HG03558 (cell line): ENCODE measurements around the gene KSR1.

Experiments used
- ATAC-seq: cut with Tn5 transposase; IDR thresholded peaks from one replicate; pipeline ENCODE4 v1.9.1; 2021; ENCODE audit warnings: moderate number of reproducible peaks; ENCODE audit not compliant: unreplicated experiment; ENCODE audit errors: extremely low read depth

Gene KSR1

DNA sequence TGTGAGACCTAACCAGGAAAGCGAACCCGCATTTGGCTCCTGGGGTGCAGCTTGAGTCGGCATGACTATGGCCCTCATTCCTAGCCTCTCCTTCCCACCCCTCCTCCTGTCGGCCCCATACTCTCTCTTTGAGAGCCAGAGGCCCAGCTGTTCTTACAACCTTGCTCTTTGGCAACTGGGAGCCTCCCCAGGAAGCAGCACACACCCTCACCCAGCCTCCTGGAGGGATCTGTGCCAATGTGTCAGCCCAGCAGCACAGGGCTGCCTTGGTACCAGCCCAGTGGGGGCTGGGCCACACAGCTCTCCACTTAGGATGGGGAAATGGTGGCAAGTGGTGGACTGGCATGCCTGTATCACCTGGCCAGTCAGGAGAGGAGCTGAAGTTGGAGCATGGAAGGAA, 104.4 kb downstream of the KSR1 start:
- no peak for ATAC-seq

- no peak for ATAC-seq
Observed at GRCh38 chr17:27562777-27563455, 106.7 kb downstream of the KSR1 start.

GRCh38 chr17:27563532-27563931, 107.3 kb downstream of the KSR1 start:
- no peak for ATAC-seq

DNA sequence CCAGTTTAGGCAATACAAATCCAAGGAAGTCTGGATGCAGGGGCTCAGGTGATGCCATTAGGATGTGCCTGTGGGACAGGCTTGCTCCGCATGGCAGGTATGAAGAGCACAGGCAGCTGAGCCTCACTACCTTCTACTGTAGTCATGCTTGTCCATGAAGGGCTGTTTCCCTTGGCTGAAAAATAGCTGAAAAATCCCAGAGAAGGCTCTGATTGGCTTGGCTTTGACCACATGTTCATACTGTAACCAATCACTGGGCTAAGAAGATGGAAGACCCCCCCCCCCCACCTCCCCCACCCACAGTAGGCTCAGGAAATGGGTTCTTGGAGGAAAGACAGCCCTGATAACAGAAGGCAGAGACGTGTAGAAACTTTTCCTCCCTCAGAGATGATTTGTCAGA, 108.2 kb downstream of the KSR1 start:
- no peak for ATAC-seq

GRCh38 chr17:27565874-27566670, 109.8 kb downstream of the KSR1 start:
- no peak for ATAC-seq

GRCh38 chr17:27566671-27567562, 110.7 kb downstream of the KSR1 start:
- ATAC-seq = no peak

GRCh38 chr17:27567563-27567859, 111.3 kb downstream of the KSR1 start:
- no peak for ATAC-seq

DNA sequence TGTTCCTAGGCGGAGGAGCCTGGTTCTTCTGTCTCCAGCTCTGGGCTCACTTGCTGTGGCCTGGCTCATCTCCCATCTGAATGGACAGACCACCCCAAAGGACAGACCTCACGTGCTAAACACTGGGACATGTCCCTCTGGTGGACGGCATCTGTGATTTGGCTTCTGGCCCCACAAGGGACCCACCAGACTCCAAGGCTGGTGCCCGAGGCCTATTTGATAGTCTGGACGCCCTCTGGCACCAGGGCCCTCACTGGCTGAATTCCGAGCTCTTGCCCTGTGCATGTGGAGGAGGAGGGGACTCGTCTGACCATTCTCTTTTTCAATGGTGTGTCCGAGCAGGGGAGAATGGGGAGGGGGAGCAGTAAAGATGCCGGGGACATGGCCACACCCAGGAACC, 112.0 kb downstream of the KSR1 start:
- ATAC-seq = no peak

- no peak for ATAC-seq
Observed at GRCh38 chr17:27568811-27569210, 112.6 kb downstream of the KSR1 start.

DNA sequence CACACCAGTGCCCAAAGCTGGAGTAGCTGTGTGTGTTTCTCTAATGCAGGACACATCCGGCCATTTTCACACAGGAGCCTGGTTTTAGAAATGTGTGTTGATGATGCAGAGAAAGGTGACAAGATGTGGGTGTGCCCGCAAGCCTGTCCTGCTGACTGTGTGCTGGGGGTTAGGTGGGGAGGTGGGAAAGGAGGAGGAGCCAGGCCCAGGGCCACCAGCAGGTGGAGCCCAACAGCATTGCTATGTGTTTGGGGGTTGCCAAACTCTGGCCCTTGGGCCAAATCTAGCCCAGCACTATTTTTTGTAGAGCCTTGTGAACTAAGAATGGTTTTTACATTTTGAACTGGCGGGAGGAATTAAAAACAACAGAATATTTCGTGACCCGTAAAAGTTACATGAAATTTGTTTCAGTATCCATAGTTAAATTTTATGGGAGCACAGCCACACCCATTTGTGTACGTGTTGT, 113.0 kb downstream of the KSR1 start:
- ATAC-seq = no peak

- no peak for ATAC-seq
Observed at GRCh38 chr17:27569884-27570577, 113.8 kb downstream of the KSR1 start.

GRCh38 chr17:27570578-27570914, 114.3 kb downstream of the KSR1 start:
- no peak for ATAC-seq

DNA sequence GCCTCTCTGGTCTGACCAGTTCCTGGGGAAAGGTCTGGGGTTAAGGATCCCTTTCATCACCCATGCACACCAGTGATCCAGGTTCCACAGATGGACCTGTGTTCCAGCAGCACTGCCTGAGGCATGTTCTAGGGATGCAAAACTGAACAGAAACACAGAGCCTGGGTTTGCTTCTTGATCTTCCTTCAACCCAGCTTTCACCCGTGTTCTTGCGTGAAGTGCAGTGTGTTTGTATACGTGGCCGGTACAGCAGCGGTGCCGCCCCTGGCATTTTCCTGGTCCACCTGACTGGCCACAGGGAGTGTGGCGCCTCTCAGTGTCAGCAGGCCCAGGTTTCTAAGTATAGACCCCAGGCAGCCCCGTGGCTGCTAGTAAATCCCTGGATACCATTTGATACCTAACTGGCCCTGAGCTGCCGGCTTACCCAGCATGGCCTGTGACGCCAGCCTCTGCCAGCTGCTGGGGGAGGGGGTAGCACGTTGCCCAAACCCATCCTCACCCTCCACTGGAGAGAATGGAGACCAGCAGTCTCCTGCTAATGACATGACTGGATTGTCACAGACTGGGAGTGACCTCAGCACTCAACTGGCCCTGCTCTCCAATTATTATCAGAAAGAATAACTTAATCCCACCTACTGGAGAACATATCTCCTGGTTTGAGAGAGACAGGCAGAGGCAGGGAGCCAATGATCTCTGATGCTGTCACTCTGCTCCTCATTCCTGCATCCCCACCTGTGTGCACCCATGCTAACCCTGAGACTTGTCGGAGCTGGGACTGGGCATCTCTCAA, 115.5 kb downstream of the KSR1 start:
- ATAC-seq = no peak

DNA sequence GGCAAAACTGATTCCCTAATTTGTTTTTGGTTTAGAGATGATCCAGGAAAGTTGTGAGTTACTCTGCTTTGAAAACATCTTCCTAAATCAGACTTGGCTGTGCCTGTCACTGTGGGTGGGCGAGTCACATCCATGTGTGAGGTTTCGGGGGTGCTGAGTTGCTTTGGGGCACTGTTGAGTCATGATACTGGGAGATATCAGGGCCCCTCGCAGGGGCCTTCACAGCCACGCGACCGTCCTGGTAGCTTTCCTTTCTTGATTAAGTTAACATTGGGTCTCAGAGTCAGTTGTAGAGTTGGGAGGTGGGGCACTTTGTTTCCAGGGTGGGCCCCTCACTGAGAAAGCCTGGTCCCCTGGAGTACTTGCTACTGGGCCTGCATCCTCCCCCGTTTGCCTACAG, 116.4 kb downstream of the KSR1 start:
- ATAC-seq = no peak

DNA sequence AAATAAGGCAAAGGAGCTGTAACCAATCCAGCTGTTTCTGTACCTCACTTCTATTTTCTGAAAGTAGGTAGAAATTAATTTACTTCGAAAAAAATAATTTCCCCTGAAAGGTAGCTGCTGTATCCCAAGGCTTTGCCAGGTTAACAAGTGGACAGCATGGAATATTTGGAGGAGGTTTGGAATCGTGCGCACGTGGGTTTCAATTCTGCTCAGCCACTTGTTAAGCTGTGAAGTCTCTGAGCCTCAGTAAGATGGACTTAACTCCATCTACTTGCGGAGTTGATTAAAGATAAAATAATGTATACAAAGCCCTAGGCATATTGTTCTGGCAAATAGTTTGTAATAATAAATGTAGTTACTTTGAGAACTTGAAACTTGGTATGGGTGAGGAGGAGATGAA, 117.3 kb downstream of the KSR1 start:
- ATAC-seq = no peak

GRCh38 chr17:27573971-27574525, 117.8 kb downstream of the KSR1 start:
- ATAC-seq = no peak

DNA sequence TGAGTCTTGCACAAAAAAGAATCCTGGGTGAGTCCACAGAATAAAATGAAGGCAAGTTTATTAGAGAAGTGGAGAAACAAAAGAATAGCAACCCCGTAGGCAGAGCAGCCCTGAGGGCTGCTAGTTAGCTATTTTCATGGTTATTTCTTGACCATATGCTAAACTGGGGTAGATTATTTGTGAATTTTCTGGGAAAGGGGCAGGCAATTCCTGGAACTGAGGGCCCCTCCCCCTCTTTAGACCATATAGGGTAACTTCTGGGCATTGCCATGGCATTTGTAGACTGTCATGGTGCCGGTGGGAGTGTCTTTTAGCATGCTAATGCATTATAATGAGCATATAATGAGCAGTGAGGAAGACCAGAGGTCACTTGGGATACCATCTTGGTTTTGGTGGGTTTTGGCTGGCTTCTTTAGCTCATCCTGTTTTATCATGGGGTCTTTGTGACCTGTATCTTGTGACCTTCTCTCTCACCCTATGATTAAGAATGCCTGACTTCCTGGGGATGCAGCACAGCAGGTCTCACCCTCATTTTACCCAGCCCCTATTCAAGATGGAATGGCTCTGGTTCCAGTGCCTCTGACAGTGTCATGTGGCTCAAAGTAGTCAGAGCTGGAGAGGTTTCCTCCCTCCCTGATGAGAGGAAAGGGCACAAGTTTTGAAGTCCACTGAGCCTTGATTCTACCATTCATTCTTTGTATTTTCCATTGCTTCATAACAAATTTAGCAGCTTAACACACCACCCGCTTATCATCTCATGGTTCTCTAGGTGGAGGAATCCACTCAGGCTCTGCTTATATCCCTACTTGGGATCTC, 119.1 kb downstream of the KSR1 start:
- no peak for ATAC-seq

- ATAC-seq = no peak
Observed at GRCh38 chr17:27575912-27576252, 119.6 kb downstream of the KSR1 start.
